HUES6 (cell line): ENCODE data around the gene STOML1.

Source experiments
- H3K27ac ChIP-seq: 2 replicates; pipeline ENCODE4 v1.7.0; 2013; ENCODE audit warnings: low read depth, mild to moderate bottlenecking, low read length, inconsistent platforms
- H3K27me3 ChIP-seq: 2 replicates; pipeline ENCODE4 v1.6.1; 2013; ENCODE audit warnings: low read length; ENCODE audit not compliant: control insufficient read depth, insufficient read depth
- H3K36me3 ChIP-seq: 2 replicates; pipeline ENCODE4 v1.6.1; 2013; ENCODE audit warnings: low read length; ENCODE audit not compliant: control insufficient read depth, insufficient read depth
- H3K4me1 ChIP-seq: 2 replicates; pipeline ENCODE4 v1.6.1; 2013; ENCODE audit warnings: low read length; ENCODE audit not compliant: control insufficient read depth, insufficient read depth
- H3K4me3 ChIP-seq: 2 replicates; pipeline ENCODE4 v1.5.1; 2013; ENCODE audit warnings: low read depth, low read length
- H3K9ac ChIP-seq: one replicate; pipeline ENCODE4 v1.6.1; 2013; ENCODE audit warnings: mild to moderate bottlenecking, low read length
- H3K9me3 ChIP-seq: 2 replicates; pipeline ENCODE4 v1.6.1; 2013; ENCODE audit warnings: low read depth, low read length; ENCODE audit not compliant: control insufficient read depth, insufficient read depth

The STOML1 gene, protein sequence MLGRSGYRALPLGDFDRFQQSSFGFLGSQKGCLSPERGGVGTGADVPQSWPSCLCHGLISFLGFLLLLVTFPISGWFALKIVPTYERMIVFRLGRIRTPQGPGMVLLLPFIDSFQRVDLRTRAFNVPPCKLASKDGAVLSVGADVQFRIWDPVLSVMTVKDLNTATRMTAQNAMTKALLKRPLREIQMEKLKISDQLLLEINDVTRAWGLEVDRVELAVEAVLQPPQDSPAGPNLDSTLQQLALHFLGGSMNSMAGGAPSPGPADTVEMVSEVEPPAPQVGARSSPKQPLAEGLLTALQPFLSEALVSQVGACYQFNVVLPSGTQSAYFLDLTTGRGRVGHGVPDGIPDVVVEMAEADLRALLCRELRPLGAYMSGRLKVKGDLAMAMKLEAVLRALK

GRCh38 chr15:73991726-73992593 is at the start of gene STOML1:
TSS of gene STOML1 (minus strand) at chr15:73992295. CDS start at chr15:73992223, 72 bp downstream.
- no peaks in the 10 kb centered on the region for H3K36me3 ChIP-seq
- H3K27me3 ChIP-seq: no peaks in the 10 kb centered on the region
- H3K27ac ChIP-seq: no peak within 1 kb of the TSS
- H3K9me3 ChIP-seq: no peaks in the 10 kb centered on the region
- peak within 1 kb of the TSS; percentile 66 for H3K4me3 ChIP-seq
- peak within 1 kb of the TSS; percentile 25 for H3K9ac ChIP-seq
- peaks cover 19% of the 10 kb centered on the region for H3K4me1 ChIP-seq

- Histone ChIP-seq H3K36me3 (peaks cover 3% of the 10 kb centered on the region; the same call in 1 of the 2 replicates), H3K9me3 (no peaks in the 10 kb centered on the region; the same call in 1 of the 2 replicates), H3K27me3 (no peaks in the 10 kb centered on the region), H3K9ac (peak overlapping the region; percentile 57), H3K27ac (peak overlapping the region; percentile 67; the same call in 1 of the 2 replicates), H3K4me1 (peaks cover 47% of the 10 kb centered on the region), H3K4me3 (no peak overlapping the region)
These were observed 49.2 kb upstream of the STOML1 start for GRCh38 chr15:74041311-74041756.

DNA sequence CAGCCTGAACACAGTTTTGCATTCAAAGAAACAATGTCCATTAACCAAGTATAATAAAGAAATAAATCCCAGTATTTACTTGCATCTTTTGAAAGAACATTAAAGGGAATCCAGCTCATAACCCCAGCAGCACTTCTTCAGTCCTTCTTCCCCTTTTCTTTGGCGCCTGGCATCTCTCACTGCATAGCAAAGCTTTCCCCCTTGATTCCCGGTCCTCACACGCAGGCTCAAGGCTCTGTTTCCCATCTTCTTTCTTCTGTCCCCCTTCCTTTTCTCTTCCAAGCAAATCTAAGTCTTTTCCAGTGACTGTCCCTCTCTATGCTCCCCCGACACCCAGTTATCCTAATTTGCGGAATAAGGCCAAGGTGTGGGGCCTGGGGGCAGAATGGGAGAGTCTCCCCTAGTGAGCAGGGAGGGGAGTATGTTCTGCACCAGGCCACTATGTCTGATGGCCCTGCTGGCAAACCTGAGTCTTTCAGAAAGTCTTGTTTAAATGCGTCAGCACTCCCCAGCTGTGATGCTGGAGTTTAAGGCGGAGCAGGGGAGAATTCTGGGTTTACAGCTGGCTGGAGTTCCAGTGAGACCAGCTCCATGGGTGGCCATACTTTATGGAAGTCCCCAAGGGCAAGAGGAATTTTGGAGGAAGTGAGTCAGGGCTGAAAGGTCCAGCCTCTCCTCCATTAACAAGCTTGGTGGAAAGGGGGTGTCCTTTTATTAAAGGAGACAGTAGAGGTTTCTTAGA is 48.2 kb upstream of the STOML1 start:
- H3K4me1 ChIP-seq: peaks cover 48% of the 10 kb centered on the region
- H3K36me3 ChIP-seq: peaks cover 10% of the 10 kb centered on the region
- H3K9ac ChIP-seq: peak overlapping the region; percentile 57
- peak overlapping the region; percentile 67; the same call in 1 of the 2 replicates for H3K27ac ChIP-seq
- no peaks in the 10 kb centered on the region; the same call in 1 of the 2 replicates for H3K9me3 ChIP-seq
- no peak overlapping the region for H3K4me3 ChIP-seq
- no peaks in the 10 kb centered on the region for H3K27me3 ChIP-seq

- Histone ChIP-seq H3K27ac (no peak overlapping the region), H3K4me3 (no peak overlapping the region), H3K4me1 (peaks cover 48% of the 10 kb centered on the region), H3K9me3 (no peaks in the 10 kb centered on the region; the same call in 1 of the 2 replicates), H3K36me3 (peaks cover 16% of the 10 kb centered on the region), H3K27me3 (no peaks in the 10 kb centered on the region), H3K9ac (no peak overlapping the region)
These were observed 47.5 kb upstream of the STOML1 start for GRCh38 chr15:74039656-74040010.

DNA sequence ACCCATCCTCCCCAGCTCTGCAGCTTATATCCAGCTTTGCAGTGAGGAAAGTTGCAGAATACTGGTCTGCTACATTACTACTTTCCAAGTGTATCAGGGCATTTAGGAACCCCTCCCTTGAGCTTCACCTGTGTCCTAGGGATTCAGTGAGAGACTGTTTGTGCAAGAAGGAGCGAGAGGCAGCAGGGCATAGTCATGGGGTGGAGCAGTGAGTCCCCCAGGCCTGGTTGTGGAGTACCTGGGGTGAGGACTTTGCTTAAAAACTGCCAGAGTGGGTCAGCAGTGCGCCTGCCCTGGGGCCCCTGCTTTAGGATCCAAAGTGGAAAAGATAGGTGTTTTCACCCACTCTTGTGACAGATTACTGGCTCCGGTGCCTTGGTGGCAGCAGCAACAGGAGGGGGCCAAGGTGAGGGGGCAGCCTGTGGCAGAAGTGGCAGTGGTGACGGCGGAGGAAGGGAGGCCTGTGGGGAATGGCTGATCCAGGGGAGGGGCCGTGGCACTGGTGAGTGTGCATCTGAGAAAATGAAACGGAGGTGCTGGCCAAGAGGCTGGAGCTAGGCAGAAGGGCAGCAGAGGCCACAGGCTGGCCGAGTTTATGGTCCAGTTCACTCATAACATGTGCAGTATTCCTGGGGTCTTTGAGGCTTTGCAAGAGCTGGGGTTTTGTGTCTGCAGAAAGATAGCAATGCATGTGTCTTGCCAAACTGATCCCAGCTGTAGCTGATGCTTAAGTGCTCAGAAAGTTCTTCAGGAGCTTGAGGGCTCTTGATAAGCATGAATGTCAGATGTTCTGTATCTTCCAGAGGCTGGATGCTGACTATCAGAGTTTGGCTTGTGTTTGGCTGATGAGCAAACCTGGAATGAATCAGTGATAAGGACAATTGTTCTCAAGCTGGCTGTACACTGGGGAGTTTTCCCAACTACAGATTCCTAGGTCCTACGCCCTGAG is 46.9 kb upstream of the STOML1 start:
- H3K36me3 ChIP-seq: peaks cover 23% of the 10 kb centered on the region
- H3K4me1 ChIP-seq: peaks cover 48% of the 10 kb centered on the region
- H3K4me3 ChIP-seq: no peak overlapping the region
- no peak overlapping the region for H3K9ac ChIP-seq
- no peak overlapping the region for H3K27ac ChIP-seq
- H3K9me3 ChIP-seq: no peaks in the 10 kb centered on the region; the same call in 1 of the 2 replicates
- no peaks in the 10 kb centered on the region for H3K27me3 ChIP-seq

DNA sequence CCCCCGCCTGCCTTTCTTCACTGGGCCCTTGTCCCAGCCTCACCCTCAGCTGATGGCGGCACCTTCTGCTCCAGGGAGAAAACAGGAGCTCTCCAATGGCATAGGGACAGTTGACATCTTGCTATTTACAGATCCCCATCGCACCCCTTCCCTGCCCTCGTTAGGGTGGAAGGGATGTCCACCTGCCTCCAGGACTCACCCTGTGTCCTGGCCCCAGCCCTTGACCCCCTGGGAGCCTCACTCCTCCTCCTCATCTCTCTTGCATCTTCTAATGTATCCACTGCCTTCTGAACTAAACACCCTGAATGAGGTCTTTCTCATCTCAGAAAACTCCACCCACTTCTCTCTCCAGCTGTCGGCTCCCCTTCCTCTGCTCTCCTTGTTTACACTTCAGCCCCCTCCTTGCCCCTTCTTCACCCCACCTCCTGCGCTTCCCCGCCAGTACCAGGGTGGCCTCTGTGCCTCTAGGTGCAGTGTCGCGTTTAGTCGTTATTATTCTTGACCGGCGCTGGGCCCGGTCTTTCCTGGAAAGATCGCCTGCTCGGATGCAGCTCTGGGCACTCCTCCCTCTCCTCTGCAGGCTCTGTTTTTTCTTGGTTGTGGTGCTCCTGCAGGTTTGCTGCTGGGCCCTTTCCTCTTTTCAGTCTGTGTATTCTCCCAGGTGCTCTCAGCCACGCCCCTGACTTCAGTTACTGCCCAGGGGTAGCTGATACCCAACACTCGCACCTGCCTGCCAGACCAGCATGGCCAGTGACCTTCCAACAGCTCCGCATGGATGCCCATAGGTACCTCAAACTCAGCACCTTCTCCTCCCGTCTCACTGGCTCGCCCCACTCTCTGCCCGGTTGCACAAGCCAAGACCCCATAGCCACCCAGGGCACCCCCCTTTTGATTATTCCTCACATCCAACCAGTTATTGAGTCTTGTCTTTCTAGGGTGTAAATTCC is 45.3 kb upstream of the STOML1 start:
- peaks cover 48% of the 10 kb centered on the region for H3K4me1 ChIP-seq
- H3K36me3 ChIP-seq: peaks cover 37% of the 10 kb centered on the region
- H3K27me3 ChIP-seq: no peaks in the 10 kb centered on the region
- H3K27ac ChIP-seq: no peak overlapping the region
- H3K9ac ChIP-seq: no peak overlapping the region
- no peak overlapping the region for H3K4me3 ChIP-seq
- no peaks in the 10 kb centered on the region; the same call in 1 of the 2 replicates for H3K9me3 ChIP-seq

DNA sequence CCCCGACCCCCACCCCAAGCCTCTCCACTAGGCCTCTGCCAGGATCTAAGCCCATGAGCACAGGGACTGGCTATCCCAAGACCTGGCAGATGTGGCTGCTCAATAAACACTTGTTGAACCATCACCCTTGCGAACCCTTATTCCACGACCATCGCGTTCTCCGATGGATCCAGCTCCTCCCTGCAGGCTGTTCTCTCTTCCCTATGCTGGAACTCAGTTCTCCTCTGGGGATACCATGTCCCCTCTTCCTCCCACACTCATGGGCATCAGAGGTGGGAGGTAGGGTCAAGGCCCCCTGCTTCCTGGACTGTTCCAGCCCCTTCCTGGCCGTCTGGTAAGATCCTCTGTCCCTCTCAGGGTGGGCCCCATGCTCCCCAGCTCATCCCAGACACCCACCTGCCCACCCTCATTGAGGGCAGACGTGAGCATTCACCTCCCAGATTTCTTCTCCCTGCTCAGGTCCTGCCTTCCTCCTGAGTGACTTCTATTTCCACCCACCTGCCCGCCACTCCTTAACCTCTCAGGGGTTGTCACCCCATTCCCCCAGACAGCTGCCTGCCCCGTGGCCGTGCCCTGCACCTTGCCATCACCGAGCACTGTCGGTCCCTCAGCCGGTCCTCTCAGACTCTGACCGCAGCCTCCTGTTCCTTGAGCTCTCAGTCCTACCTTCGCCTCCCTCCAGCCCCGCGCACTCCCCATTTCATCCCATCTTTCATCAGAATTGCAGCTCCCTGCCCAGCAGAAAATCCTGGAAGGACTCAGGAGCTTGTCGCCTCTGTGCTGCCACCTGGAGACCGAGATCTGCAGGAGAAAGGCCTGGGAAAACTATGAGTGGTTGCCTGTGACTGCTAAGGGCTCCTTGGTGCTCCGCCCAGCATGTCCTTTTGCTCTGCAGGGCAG is 44.4 kb upstream of the STOML1 start:
- H3K27ac ChIP-seq: no peak overlapping the region
- H3K4me1 ChIP-seq: peaks cover 47% of the 10 kb centered on the region
- no peaks in the 10 kb centered on the region; the same call in 1 of the 2 replicates for H3K9me3 ChIP-seq
- no peaks in the 10 kb centered on the region for H3K27me3 ChIP-seq
- peaks cover 37% of the 10 kb centered on the region for H3K36me3 ChIP-seq
- H3K9ac ChIP-seq: no peak overlapping the region
- H3K4me3 ChIP-seq: no peak overlapping the region

DNA sequence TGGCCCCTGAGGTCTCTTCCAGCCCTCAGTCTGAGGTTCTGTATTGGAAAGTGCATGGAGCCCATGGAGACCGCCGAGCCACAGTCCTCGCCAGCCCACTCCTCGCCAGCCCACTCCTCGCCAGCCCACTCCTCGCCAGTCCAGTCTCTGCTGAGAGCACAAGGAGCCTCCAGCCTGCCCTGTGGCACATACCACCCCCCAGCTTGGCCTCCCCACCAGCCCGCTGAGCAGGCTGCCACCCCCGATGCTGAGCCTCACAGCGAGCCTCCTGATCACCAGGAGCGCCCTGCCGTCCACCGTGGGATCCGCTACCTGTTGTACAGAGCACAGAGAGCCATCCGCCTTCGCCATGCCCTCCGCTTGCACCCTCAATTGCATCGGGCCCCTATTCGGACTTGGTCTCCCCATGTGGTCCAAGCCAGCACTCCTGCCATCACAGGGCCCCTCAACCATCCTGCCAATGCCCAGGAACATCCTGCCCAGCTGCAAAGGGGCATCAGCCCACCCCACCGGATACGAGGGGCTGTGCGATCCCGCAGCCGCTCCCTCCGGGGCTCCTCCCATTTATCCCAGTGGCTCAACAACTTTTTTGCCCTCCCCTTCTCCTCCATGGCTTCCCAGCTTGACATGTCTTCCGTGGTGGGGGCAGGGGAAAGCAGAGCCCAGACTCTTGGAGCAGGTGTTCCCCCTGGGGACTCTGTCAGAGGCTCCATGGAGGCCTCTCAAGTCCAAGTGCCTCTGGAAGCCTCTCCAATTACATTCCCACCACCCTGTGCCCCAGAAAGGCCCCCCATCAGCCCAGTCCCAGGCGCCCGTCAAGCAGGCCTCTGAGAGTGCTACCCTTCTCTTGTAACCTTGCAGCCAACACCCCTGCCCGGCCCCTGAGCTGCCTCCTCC is 43.3 kb upstream of the STOML1 start:
- no peak overlapping the region for H3K27ac ChIP-seq
- H3K9ac ChIP-seq: no peak overlapping the region
- H3K36me3 ChIP-seq: peaks cover 37% of the 10 kb centered on the region
- H3K4me1 ChIP-seq: peaks cover 36% of the 10 kb centered on the region
- H3K9me3 ChIP-seq: no peaks in the 10 kb centered on the region
- H3K4me3 ChIP-seq: no peak overlapping the region
- no peaks in the 10 kb centered on the region for H3K27me3 ChIP-seq
